ENCODE results near the gene EYA2.

The EYA2 gene

DNA sequence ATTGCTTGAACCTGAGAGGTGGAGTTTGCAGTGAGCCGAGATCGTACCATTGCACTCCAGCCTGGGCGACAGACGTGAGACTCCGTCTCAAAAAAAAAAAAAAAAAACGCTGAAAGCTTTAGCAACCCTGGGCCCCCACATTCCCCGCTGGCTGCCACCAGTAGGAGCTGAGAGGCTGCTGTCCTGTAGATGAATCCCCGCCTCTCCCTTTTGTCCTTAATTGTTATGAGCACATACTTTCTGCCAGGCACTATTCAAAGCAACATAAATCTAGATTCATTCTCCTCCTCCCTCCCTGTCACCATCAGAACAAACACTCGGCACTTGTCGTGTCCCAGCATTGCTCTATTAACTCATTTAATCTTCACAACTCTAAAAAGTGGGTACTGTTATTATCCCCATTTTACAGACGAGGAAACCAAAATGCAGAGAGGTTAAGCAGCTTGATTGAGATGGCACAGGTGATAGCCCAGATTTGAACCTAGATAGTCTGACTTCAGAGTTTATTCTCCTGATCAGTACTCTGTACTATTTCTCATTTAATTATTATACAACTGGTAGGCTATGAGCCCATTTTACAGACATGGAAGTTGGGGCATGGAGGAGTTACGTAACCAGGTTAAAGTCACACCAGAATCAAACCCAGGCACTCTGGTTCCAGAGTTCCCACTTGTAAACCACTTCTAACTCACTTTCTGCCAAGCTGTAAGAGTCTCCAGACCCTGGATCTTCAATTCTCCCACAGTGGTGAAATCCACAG, 97.4 kb downstream of the EYA2 start:
- DNase-seq (ENCODE audit: low read depth): no peak
- no peak for TF ChIP-seq CTCF (conservative IDR thresholded peaks at IDR 0.05; ENCODE audit: low read depth, low read length)
- no peak overlapping the region for H3K4me3 ChIP-seq (ENCODE audit: low read depth, low read length)

GRCh38 chr20:46992640-46993035, 98.0 kb downstream of the EYA2 start:
- DNase-seq (ENCODE audit: low read depth): no peak
- no peak for TF ChIP-seq CTCF (conservative IDR thresholded peaks at IDR 0.05; ENCODE audit: low read depth, low read length)
- H3K4me3 ChIP-seq (ENCODE audit: low read depth, low read length): no peak overlapping the region

DNA sequence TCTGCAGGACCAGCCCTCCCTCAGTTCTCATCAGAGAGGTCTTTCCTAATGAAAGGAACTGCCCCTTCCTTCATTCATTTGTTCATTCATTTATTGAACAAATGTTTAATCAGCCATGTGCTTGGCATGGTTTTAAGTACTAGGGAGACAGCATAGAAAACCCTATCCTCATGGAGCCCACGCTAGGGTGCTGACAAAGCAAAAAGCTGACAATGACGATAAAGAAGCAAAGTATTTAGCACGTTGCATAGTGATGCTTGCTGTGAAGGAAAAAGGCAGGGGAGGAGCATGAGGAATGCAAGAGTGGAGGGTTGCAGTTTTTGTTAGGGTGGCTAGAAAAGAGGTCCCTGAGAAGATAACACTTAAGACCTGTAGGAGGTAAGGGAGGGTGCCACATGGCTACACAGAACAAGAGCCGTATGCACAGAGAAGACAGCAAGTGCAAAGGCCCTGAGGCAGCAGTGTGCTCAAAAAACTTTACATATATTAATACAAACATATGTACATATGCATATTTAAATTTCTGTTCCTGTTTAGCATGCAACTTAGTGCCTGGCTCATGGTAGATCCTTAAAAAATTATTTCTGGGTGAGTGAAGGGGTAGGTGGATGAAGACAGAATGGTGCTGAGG, 98.9 kb downstream of the EYA2 start:
- DNase-seq (ENCODE audit: low read depth): no peak
- H3K4me3 ChIP-seq (ENCODE audit: low read depth, low read length): no peak overlapping the region
- no peak for TF ChIP-seq CTCF (conservative IDR thresholded peaks at IDR 0.05; ENCODE audit: low read depth, low read length)

- DNase-seq (ENCODE audit: low read depth): no peak
- H3K4me3 ChIP-seq (ENCODE audit: low read depth, low read length): no peak overlapping the region
- TF ChIP-seq CTCF (conservative IDR thresholded peaks at IDR 0.05; ENCODE audit: low read depth, low read length): no peak
Measured at GRCh38 chr20:46994341-46994740, 99.7 kb downstream of the EYA2 start.

DNA sequence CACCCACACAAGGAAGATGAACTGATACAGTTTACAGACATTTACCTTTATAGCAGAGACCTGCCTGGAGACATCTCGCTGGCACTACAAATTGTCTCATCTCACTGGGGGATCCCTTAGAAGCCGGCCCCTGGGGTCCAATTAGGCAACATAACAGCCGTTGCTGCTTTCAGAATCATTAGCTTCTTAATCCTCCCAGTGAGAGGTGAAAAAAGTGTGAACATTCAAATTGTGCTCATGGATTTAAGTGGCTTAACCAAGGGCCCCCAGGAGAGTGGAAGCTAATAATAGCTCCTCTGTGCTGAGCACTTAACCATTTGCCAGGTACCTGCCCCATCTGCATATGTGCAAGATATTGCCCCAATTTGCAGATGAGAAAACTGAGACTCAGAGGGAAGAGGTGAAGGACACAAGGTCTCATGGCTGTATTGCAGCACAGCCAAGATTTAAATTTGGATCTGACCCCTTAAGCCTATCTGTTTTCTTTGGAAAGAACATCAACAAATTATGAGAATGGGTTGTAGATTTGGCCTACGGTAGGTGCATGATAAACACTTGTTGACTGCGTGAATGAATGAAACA, 101.0 kb downstream of the EYA2 start:
- DNase-seq (ENCODE audit: low read depth): no peak
- no peak overlapping the region for H3K4me3 ChIP-seq (ENCODE audit: low read depth, low read length)
- TF ChIP-seq CTCF (conservative IDR thresholded peaks at IDR 0.05; ENCODE audit: low read depth, low read length): no peak

DNA sequence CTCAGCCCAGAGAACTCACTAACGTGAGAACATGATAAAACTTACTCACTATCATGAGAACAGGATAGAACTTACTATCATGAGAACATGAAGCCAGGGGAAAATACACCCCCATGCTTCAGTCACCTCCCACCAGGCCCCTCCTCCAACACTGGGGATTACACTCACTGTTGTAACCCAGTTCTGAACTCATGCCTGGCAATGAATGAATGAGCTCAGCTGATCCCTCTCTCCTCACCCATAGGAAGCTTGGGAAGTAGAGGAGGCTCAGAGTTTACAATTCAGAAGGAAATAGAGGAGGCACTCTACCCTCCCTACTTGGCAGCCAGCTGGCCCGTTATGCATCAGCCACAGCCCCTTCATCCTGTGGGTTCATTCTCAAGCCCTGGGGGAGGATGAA, 102.5 kb downstream of the EYA2 start:
- DNase-seq (ENCODE audit: low read depth): no peak
- no peak for TF ChIP-seq CTCF (conservative IDR thresholded peaks at IDR 0.05; ENCODE audit: low read depth, low read length)
- H3K4me3 ChIP-seq (ENCODE audit: low read depth, low read length): no peak overlapping the region
